ENCODE data around the gene PRMT5.

DNA sequence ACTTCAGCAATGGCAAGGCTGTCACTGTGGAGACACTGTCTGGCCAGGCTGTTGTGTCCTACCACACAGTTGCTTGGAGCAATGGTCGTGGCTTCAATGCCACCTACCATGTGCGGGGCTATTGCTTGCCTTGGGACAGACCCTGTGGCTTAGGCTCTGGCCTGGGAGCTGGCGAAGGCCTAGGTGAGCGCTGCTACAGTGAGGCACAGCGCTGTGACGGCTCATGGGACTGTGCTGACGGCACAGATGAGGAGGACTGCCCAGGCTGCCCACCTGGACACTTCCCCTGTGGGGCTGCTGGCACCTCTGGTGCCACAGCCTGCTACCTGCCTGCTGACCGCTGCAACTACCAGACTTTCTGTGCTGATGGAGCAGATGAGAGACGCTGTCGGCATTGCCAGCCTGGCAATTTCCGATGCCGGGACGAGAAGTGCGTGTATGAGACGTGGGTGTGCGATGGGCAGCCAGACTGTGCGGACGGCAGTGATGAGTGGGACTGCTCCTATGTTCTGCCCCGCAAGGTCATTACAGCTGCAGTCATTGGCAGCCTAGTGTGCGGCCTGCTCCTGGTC lies 53.3 kb downstream of the PRMT5 start:
- TF ChIP-seq, protein P1, sequence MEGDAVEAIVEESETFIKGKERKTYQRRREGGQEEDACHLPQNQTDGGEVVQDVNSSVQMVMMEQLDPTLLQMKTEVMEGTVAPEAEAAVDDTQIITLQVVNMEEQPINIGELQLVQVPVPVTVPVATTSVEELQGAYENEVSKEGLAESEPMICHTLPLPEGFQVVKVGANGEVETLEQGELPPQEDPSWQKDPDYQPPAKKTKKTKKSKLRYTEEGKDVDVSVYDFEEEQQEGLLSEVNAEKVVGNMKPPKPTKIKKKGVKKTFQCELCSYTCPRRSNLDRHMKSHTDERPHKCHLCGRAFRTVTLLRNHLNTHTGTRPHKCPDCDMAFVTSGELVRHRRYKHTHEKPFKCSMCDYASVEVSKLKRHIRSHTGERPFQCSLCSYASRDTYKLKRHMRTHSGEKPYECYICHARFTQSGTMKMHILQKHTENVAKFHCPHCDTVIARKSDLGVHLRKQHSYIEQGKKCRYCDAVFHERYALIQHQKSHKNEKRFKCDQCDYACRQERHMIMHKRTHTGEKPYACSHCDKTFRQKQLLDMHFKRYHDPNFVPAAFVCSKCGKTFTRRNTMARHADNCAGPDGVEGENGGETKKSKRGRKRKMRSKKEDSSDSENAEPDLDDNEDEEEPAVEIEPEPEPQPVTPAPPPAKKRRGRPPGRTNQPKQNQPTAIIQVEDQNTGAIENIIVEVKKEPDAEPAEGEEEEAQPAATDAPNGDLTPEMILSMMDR (IDR thresholded peaks at IDR 0.05) = no peak
- TF ChIP-seq EP300 (IDR thresholded peaks at IDR 0.05; ENCODE audit: low read depth) = no peak
- TF ChIP-seq POLR2A (IDR thresholded peaks at IDR 0.05) = no peak

Measured in transverse colon (tissue), 3 donors.